Skeletal muscle satellite cell (primary cell): Measurements from ENCODE around the gene KRTAP20-3. TPM values are rescaled to one million over a fixed set of nuclear protein-coding genes. Genes with fewer than 3 reads are reported as not detected.

Experiments
- H3K27me3 ChIP-seq: 2 replicates; pipeline ENCODE4 v1.7.0; 2013; ENCODE audit warnings: low read length; ENCODE audit not compliant: control insufficient read depth, insufficient read depth
- H3K36me3 ChIP-seq: 2 replicates; pipeline ENCODE4 v1.7.0; 2013; ENCODE audit warnings: mild to moderate bottlenecking, control low read depth, low read length; ENCODE audit not compliant: insufficient read depth
- H3K4me1 ChIP-seq: 2 replicates; pipeline ENCODE4 v1.7.0; 2013; ENCODE audit warnings: low read length; ENCODE audit not compliant: control insufficient read depth, insufficient read depth
- H3K4me2 ChIP-seq: 2 replicates; pipeline ENCODE4 v1.7.0; 2013; ENCODE audit warnings: mild to moderate bottlenecking, low read length
- H3K4me3 ChIP-seq: 2 replicates; pipeline ENCODE4 v1.7.0; 2013; ENCODE audit warnings: low read length
- H3K9ac ChIP-seq: 2 replicates; pipeline ENCODE4 v1.7.0; 2013; ENCODE audit warnings: mild to moderate bottlenecking, low read depth, low read length, moderate library complexity
- H3K9me3 ChIP-seq: replicated peaks from 2 replicates; pipeline ENCODE4 v1.7.0; 2013; ENCODE audit warnings: mild to moderate bottlenecking, control low read depth, low read length
- total RNA-seq: library from RNA; depleted of rRNA; stranded (reverse); fragments of >200 nt; gene quantifications from 2 replicates; pipeline ENCODE4 v1.2.3, GENCODE V29; 2012; rRNA removed

KRTAP20-3 gene
- not detected in 2 replicates for total RNA-seq

- Histone ChIP-seq H3K36me3 (no peaks in the 10 kb centered on the region), H3K27me3 (no peaks in the 10 kb centered on the region)
Observed at GRCh38 chr21:30642564-30642963, at the start of gene KRTAP20-3. Gene KRTAP20-3 (plus strand): TSS chr21:30642864.

GRCh38 chr21:30598802-30599201 is 43.9 kb upstream of the KRTAP20-3 start, which contains the start of gene KRTAP6-2:
Gene KRTAP6-2 (minus strand): TSS chr21:30598902. CDS start chr21:30598874, 28 bp downstream.
- Histone ChIP-seq H3K27me3 (no peaks in the 10 kb centered on the region), H3K4me2 (no peak within 1 kb of the TSS), H3K36me3 (no peaks in the 10 kb centered on the region), H3K4me1 (no peaks in the 10 kb centered on the region), H3K9ac (no peak within 1 kb of the TSS), H3K9me3 (no peaks in the 10 kb centered on the region), H3K4me3 (no peak within 1 kb of the TSS)

More at GRCh38 chr21:30642564-30642963, at the start of gene KRTAP20-3:
- Histone ChIP-seq H3K9ac (no peak within 1 kb of the TSS), H3K4me3 (no peak within 1 kb of the TSS), H3K9me3 (peaks cover 3% of the 10 kb centered on the region), H3K4me2 (no peak within 1 kb of the TSS), H3K4me1 (no peaks in the 10 kb centered on the region)

- peaks cover 4% of the 10 kb centered on the region for H3K9me3 ChIP-seq
- no peaks in the 10 kb centered on the region for H3K4me1 ChIP-seq
- H3K4me3 ChIP-seq, result no peak within 1 kb of the TSS
- H3K36me3 ChIP-seq, result no peaks in the 10 kb centered on the region
- H3K4me2 ChIP-seq, result no peak within 1 kb of the TSS
- H3K9ac ChIP-seq, result no peak within 1 kb of the TSS
- H3K27me3 ChIP-seq, result no peaks in the 10 kb centered on the region
Observed at GRCh38 chr21:30600787-30601186, 41.9 kb upstream of the KRTAP20-3 start, which contains the start of gene KRTAP22-1. Gene KRTAP22-1 (plus strand): TSS chr21:30601087.

DNA sequence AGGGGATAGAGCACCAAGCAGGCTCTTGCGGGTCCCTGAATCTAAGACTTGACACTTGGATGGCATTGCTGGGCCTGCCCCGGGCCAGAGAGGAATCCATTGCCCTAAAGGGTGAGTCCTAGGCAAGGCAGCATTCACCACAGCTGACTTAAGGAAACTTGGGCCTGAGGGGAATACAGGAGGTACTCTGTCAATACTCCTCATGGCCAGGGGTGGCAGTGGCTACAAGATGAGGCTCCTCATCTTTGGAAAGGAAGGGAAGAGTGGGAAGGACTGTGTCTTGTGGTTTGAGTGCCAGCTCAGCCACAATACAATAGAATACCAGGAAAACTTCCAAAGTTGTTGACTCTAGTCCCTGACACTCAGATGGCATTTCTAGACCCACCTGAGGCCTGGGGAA is 36.7 kb upstream of the KRTAP20-3 start:
- H3K4me2 ChIP-seq, result no peak overlapping the region
- no peak overlapping the region for H3K4me3 ChIP-seq
- no peaks in the 10 kb centered on the region for H3K27me3 ChIP-seq
- no peaks in the 10 kb centered on the region for H3K4me1 ChIP-seq
- H3K9me3 ChIP-seq, result peaks cover 4% of the 10 kb centered on the region
- H3K36me3 ChIP-seq, result no peaks in the 10 kb centered on the region
- H3K9ac ChIP-seq, result no peak overlapping the region

- Histone ChIP-seq H3K9ac (no peak overlapping the region), H3K36me3 (no peaks in the 10 kb centered on the region), H3K4me1 (no peaks in the 10 kb centered on the region), H3K4me3 (no peak overlapping the region), H3K9me3 (peaks cover 9% of the 10 kb centered on the region), H3K4me2 (no peak overlapping the region), H3K27me3 (no peaks in the 10 kb centered on the region)
Observed at GRCh38 chr21:30612132-30612531, 30.5 kb upstream of the KRTAP20-3 start.

- H3K9me3 ChIP-seq, result peaks cover 9% of the 10 kb centered on the region
- no peak within 1 kb of the TSS for H3K4me2 ChIP-seq
- no peaks in the 10 kb centered on the region for H3K4me1 ChIP-seq
- no peak within 1 kb of the TSS for H3K4me3 ChIP-seq
- H3K9ac ChIP-seq, result no peak within 1 kb of the TSS
- H3K27me3 ChIP-seq, result no peaks in the 10 kb centered on the region
- no peaks in the 10 kb centered on the region for H3K36me3 ChIP-seq
Observed at GRCh38 chr21:30613836-30614235, 28.8 kb upstream of the KRTAP20-3 start, which contains the start of gene KRTAP6-1. Gene KRTAP6-1 (minus strand): TSS chr21:30613930. CDS start chr21:30613904, 26 bp downstream.

GRCh38 chr21:30615199-30615598 is 27.5 kb upstream of the KRTAP20-3 start:
- Histone ChIP-seq H3K27me3 (no peaks in the 10 kb centered on the region), H3K9ac (no peak overlapping the region), H3K4me1 (no peaks in the 10 kb centered on the region), H3K4me3 (no peak overlapping the region), H3K36me3 (no peaks in the 10 kb centered on the region), H3K9me3 (peaks cover 9% of the 10 kb centered on the region), H3K4me2 (no peak overlapping the region)

DNA sequence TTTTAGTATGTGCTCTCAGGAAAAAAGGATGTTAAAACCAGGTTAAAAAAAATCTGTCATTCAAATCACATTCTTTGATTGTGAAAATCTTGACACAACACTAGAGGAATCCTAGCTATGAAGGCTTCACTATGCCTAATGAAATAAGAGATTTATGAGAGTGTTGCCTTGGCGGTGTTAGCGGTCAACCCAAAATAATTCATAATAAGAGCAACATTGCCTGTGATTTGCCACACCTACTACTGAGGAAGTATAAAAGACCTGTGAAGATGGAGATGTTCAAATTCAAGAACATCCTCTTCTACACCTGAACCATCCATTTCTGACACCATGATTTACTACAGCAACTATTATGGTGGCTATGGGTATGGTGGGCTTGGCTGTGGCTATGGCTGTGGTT is 26.5 kb upstream of the KRTAP20-3 start, which contains the start of gene KRTAP20-1:
Gene KRTAP20-1 (plus strand): TSS at position 301 of the 400 bp plus-strand sequence. CDS start 30 bp downstream, at position 331.
- H3K4me2 ChIP-seq, result no peak within 1 kb of the TSS
- no peak within 1 kb of the TSS for H3K9ac ChIP-seq
- H3K36me3 ChIP-seq, result no peaks in the 10 kb centered on the region
- no peak within 1 kb of the TSS for H3K4me3 ChIP-seq
- H3K27me3 ChIP-seq, result no peaks in the 10 kb centered on the region
- peaks cover 9% of the 10 kb centered on the region for H3K9me3 ChIP-seq
- no peaks in the 10 kb centered on the region for H3K4me1 ChIP-seq

GRCh38 chr21:30620080-30620479 is 22.6 kb upstream of the KRTAP20-3 start:
- Histone ChIP-seq H3K4me2 (no peak overlapping the region), H3K9ac (no peak overlapping the region), H3K4me3 (no peak overlapping the region), H3K27me3 (no peaks in the 10 kb centered on the region), H3K36me3 (no peaks in the 10 kb centered on the region), H3K9me3 (peaks cover 4% of the 10 kb centered on the region), H3K4me1 (no peaks in the 10 kb centered on the region)

DNA sequence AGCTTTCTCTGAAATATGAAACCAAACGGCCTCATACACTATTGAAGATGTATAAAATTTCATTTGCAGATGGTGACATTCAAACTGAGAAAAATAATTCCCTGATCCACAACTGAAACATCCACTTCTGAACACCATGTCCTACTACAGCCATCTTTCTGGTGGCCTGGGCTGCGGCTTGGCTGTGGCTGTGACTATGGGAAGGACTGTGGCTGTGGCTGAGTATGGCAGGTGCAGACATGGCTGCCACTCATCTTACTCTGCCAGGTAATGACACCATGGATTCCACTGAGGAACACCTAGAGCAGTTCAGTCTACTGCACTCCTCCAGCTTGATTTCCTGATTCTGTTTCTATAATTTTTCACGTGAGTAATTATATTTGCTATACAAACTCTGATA is 22.1 kb upstream of the KRTAP20-3 start, which contains the start of gene KRTAP20-4:
Gene KRTAP20-4 (plus strand): TSS at position 106 of the 400 bp plus-strand sequence.
- Histone ChIP-seq H3K9me3 (no peaks in the 10 kb centered on the region), H3K27me3 (no peaks in the 10 kb centered on the region), H3K36me3 (no peaks in the 10 kb centered on the region), H3K4me1 (no peaks in the 10 kb centered on the region), H3K4me2 (no peak within 1 kb of the TSS), H3K9ac (no peak within 1 kb of the TSS), H3K4me3 (no peak within 1 kb of the TSS)

- H3K4me2 ChIP-seq, result no peak overlapping the region
- H3K9me3 ChIP-seq, result no peaks in the 10 kb centered on the region
- H3K9ac ChIP-seq, result no peak overlapping the region
- no peaks in the 10 kb centered on the region for H3K36me3 ChIP-seq
- H3K4me3 ChIP-seq, result no peak overlapping the region
- H3K27me3 ChIP-seq, result no peaks in the 10 kb centered on the region
- no peaks in the 10 kb centered on the region for H3K4me1 ChIP-seq
Observed at GRCh38 chr21:30623362-30623761, 19.3 kb upstream of the KRTAP20-3 start.

- no peaks in the 10 kb centered on the region for H3K9me3 ChIP-seq
- no peaks in the 10 kb centered on the region for H3K27me3 ChIP-seq
- no peaks in the 10 kb centered on the region for H3K4me1 ChIP-seq
- no peak overlapping the region for H3K4me2 ChIP-seq
- H3K4me3 ChIP-seq, result no peak overlapping the region
- H3K9ac ChIP-seq, result no peak overlapping the region
- H3K36me3 ChIP-seq, result no peaks in the 10 kb centered on the region
Observed at GRCh38 chr21:30625449-30626165, 17.1 kb upstream of the KRTAP20-3 start.
